Mesodermal cell (in vitro differentiated cells): ENCODE measurements around the gene RPA1.
A peak's percentile ranks its signal among the peaks of the same experiment; 100 is the strongest.

ENCODE experiments used
- H3K27ac ChIP-seq: 2 replicates; pipeline ENCODE4 v1.7.0; 2013; ENCODE audit warnings: mild to moderate bottlenecking, low read depth, low read length, moderate library complexity; ENCODE audit not compliant: severe bottlenecking
- H3K36me3 ChIP-seq: 2 replicates; pipeline ENCODE4 v1.7.1; 2013; ENCODE audit warnings: mild to moderate bottlenecking, low read length, moderate library complexity; ENCODE audit not compliant: control insufficient read depth, insufficient read depth
- H3K4me1 ChIP-seq: one replicate; pipeline ENCODE4 v1.7.1; 2013; ENCODE audit warnings: mild to moderate bottlenecking, low read length; ENCODE audit not compliant: insufficient read depth, control insufficient read depth, poor library complexity, severe bottlenecking
- H3K4me3 ChIP-seq: 2 replicates; pipeline ENCODE4 v1.7.0; 2013; ENCODE audit warnings: low read length, control low read depth, mild to moderate bottlenecking; ENCODE audit not compliant: insufficient read depth, poor library complexity, severe bottlenecking; ENCODE audit errors: extremely low read depth
- H3K9me3 ChIP-seq: 2 replicates; pipeline ENCODE4 v1.7.1; 2013; ENCODE audit warnings: mild to moderate bottlenecking, low read length, moderate library complexity; ENCODE audit not compliant: control insufficient read depth
- WGBS, 2 experiments: methylation state at CpG; one replicate each; pipeline ENCODE4 v1.1.5; 2013; ENCODE audit warnings: missing lambda C conversion rate in 2 of 2; ENCODE audit not compliant: insufficient coverage in 2 of 2; 5-methylcytosine and 5-hydroxymethylcytosine counted together

RPA1 gene

DNA sequence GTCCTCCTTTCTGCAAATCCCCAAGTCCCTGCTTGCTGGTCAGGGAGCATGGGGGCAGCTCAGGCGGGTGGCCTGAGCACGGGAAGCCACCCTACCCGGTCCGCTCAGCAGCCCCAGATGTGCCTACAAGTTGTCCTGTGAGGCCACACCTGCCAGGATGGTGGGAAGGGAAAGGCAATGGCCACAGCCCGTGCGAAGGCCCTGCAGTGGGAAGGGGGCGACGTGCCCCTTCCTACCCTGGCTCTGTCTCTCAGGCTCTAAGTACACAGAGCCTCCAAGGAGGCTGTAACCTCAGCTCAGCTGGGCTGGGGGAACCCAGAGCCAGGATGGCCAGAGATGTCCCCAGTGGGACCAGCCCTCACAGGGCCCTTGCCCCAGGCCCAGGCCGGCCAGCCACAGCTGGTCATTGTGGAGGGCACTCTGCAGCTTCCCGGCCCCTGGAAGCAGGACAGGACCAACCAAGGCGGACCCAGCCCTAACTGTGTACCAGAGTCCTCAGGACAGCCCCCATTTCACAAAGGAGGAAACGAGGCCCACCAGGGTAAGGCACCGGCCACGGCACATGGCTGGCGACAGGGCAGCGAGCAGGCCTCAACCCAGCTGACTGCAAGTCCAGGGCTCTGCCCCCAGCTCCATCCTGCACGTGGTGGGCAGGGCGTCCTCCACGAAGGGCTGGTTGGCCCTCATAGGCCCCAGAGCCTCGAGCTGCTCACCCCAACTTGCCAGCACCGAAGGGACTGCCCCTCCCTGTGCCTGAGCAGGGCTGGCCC, 113.0 kb downstream of the RPA1 start:
- no peak overlapping the region for H3K27ac ChIP-seq
- H3K9me3 ChIP-seq: no peaks in the 10 kb centered on the region
- H3K4me1 ChIP-seq: no peaks in the 10 kb centered on the region
- H3K36me3 ChIP-seq: no peaks in the 10 kb centered on the region
- H3K4me3 ChIP-seq: no peak overlapping the region
- 90 to 94% methylated on average over 21 of the region's 21 CpGs for WGBS, 2 experiments

DNA sequence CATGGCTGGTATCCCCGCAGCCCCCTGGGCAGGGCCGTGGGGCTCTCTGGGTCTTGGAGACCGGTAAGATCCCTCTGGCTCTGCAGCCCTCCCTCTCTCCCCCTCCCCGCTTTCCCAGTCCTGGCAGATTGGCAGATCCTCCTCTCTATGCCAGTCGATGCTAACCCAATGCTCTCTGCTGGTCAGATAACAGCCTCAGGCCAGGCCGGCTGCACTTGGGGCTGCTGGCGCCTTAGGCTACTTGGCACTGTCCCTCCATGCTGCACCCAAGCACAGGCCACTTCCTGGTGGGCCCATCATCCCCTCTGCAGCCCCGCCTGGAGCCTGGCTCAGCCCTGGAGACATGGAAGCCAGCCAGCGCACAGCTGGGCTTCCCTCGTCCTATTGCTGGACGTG, 113.6 kb downstream of the RPA1 start:
- 96 to 97% methylated on average over 10 to 11 of the region's 11 CpGs for WGBS, 2 experiments
- Histone ChIP-seq H3K27ac (no peak overlapping the region), H3K4me1 (no peaks in the 10 kb centered on the region)

DNA sequence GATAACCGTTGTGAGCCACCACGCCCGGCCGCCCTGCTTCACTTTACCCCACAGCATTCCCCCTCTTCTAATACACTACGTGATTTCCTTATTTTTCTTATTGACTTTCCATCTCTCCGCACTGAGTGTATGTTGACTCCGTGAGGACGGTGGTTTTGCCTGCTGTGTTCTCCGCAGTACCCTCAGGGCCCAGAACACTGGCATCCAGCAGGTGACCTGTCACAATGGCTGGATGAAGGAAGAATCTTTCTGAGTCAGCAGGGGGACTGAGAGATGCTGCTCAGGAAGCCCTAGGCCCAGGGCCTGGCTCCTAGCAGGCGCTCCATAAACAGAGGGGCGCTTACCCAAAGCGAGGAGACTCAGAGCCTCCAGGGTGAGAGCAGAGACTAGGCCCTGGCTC, 115.8 kb downstream of the RPA1 start:
- H3K4me3 ChIP-seq: no peak overlapping the region
- H3K9me3 ChIP-seq: no peaks in the 10 kb centered on the region
- H3K36me3 ChIP-seq: no peaks in the 10 kb centered on the region
- no peaks in the 10 kb centered on the region for H3K4me1 ChIP-seq
- 82 to 86% methylated on average over 8 to 11 of the region's 12 CpGs for WGBS, 2 experiments
- peak overlapping the region; percentile 13 for H3K27ac ChIP-seq

More for the DNA sequence above, 113.6 kb downstream of the RPA1 start:
- Histone ChIP-seq H3K36me3 (no peaks in the 10 kb centered on the region), H3K9me3 (no peaks in the 10 kb centered on the region), H3K4me3 (no peak overlapping the region)

DNA sequence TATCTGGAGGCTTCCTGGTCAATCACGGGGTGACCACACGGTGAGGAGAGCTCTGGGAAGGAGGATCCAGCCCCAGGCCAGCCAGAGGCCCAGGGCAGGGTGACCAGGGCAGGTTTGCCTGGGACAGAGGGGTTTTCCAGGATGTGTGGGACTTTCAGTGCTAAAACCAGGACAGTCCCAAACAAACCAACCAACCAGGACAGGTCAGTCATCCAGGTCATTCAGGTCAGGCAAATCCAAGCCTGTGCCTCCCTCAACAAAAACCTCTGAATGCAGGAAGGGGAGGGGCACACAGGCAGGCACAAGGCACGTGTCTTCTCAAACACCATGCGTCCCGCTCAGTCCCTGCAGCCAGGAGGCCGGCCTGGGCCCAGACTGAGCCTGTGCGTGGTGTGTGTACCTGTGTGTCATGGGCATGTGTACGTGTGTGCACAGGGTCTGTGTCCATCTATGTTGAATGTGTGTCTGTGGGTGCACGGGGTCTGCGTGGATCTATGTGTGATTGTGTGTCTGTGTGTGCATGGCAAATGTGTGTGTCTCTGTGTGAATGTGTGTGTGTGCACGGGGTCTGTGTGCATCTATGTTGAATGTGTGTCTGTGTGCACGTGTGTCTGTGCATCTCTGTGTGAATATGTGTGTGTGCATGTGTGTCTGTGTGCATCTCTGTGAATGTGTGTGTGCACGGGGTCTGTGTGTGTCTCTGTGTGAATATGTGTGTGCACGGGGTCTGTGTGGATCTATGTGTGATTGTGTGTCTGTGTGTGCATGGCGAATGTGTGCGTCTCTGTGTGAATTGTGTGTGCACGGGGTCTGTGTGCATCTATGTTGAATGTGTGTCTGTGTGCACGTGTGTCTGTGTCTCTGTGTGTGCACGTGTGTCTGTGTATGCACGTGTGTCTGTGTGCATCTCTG, 116.5 kb downstream of the RPA1 start:
- H3K9me3 ChIP-seq: no peaks in the 10 kb centered on the region
- no peaks in the 10 kb centered on the region for H3K4me1 ChIP-seq
- peak overlapping the region; percentile 13 for H3K27ac ChIP-seq
- no peak overlapping the region for H3K4me3 ChIP-seq
- WGBS, 2 experiments: 79 to 87% methylated on average over 16 to 20 of the region's 20 CpGs
- no peaks in the 10 kb centered on the region for H3K36me3 ChIP-seq

DNA sequence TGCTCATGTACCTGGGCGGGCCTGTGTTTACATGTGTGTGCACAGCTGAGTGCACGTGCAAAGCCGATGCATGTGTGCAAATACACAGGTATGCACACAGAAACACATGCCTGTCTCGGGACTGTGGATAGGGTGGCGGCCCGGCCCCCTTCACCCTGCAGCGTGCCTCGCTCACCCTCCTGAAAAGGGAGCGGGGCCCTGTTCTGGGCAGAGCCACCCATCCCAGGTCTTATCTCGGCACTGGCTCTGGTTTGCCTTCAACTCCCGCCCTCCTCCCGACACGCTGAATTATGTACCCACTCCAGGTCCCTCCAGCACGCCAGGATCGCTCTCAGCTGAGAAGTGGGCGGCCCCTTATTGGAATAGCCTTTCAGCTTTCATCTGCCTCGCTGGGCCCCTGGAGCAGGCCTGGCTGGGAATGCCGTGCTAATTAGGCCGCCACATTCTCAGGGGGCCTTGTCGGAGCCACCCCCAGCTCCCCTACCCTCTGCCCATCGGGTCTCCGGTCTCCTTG, 117.5 kb downstream of the RPA1 start:
- no peaks in the 10 kb centered on the region for H3K9me3 ChIP-seq
- H3K4me3 ChIP-seq: no peak overlapping the region
- H3K27ac ChIP-seq: no peak overlapping the region
- H3K4me1 ChIP-seq: no peaks in the 10 kb centered on the region
- 70 to 78% methylated on average over 18 to 22 of the region's 22 CpGs for WGBS, 2 experiments
- H3K36me3 ChIP-seq: no peaks in the 10 kb centered on the region

DNA sequence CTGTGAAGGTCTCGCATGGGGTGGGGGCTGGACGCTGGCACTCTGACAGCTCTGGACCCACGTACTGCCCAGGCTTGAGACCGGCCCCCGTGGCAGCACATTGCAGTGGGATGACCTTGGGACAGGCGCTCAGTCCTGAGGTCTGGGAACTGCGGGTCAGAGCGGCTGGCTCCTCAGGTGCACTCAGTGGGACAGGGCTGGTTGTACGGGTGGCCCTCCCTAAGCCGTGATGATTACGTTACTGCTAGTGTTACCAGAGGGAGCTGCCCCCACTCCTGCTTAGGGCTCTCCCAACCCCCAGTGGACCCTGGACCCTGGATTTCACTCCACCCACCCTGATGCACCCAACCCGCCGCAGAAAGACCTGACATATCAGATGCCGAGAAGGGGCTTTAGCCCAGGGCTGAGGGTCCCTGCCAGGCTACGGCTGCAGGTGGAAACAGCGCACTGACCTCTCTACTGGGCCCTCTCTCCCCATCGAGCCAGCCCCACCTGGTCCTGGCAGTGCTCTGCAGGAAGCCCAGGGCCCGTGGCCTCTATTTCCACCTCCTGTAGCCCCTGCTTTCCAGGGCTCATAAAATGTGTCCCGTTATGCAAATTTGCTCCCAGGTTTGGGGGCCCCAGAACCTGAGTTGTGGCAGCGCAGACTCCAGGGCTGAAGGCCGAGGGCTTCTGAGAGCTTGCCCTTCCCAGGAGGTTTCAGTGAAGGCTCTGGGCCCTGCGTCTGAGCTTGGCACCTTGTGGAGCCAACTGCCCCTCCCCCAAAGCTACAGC, 118.1 kb downstream of the RPA1 start:
- Histone ChIP-seq H3K4me1 (no peaks in the 10 kb centered on the region), H3K27ac (no peak overlapping the region), H3K4me3 (no peak overlapping the region), H3K36me3 (no peaks in the 10 kb centered on the region), H3K9me3 (no peaks in the 10 kb centered on the region)
- WGBS, 2 experiments: 89 to 91% methylated on average over 21 of the region's 22 CpGs

DNA sequence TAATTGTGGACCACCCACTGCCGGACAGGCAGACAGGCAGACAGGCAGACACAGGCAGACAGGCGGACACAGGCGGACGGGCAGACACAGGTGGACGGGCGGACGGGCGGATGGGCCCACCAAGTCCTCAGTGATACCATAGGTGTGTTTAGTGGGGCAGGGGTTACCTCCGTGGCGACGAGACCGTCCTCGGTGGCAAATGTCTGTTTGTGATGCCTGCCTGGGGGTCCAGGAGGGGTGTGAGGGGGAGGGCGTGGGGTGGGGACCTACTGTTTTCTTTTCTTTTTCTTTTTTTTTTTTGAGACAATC, 118.7 kb downstream of the RPA1 start:
- 92% methylated on average over 5 of the region's 14 CpGs; no CpG with 5 or more reads in 1 of the 2 experiments for WGBS, 2 experiments
- Histone ChIP-seq H3K4me3 (no peak overlapping the region), H3K27ac (no peak overlapping the region), H3K9me3 (no peaks in the 10 kb centered on the region), H3K4me1 (no peaks in the 10 kb centered on the region), H3K36me3 (no peaks in the 10 kb centered on the region)
